ENCODE data around the gene MASP1.

The MASP1 gene

GRCh38 chr3:187186375-187186774 is 105.2 kb downstream of the MASP1 start:
- DNase-seq (ENCODE audit: low spot score) = no peak

GRCh38 chr3:187185759-187186158 is 105.8 kb downstream of the MASP1 start:
- no peak for DNase-seq (ENCODE audit: low spot score)
